LNCAP (cell line): ENCODE measurements around the gene PANX1.

ENCODE experiments used
- TF ChIP-seq, protein P1 (sequence below): fragments of 450-650 bp; IDR thresholded peaks from 2 replicates; pipeline ENCODE4 v1.5.1; 2017; ENCODE audit warnings: mild to moderate bottlenecking

PANX1 gene

DNA sequence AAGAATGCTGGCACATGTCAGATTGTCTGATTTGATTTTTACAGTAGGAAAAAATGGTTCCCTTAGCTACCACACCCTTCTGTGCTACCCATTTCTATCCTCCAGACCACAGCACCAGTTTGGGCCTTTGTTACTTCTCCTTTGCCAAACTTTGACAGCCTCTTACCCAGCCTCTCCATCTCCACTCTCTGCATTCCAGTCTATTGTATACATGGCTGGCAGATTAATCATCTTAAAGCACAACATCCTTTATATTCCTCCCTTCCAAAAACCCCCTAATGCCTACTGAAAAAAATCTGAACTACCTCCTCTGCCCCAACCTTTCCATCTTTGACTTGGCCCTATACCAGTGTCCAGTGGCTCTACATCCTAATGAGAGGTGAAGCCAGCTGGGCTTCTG lies 10.8 kb upstream of the PANX1 start:
- TF ChIP-seq, protein P1, sequence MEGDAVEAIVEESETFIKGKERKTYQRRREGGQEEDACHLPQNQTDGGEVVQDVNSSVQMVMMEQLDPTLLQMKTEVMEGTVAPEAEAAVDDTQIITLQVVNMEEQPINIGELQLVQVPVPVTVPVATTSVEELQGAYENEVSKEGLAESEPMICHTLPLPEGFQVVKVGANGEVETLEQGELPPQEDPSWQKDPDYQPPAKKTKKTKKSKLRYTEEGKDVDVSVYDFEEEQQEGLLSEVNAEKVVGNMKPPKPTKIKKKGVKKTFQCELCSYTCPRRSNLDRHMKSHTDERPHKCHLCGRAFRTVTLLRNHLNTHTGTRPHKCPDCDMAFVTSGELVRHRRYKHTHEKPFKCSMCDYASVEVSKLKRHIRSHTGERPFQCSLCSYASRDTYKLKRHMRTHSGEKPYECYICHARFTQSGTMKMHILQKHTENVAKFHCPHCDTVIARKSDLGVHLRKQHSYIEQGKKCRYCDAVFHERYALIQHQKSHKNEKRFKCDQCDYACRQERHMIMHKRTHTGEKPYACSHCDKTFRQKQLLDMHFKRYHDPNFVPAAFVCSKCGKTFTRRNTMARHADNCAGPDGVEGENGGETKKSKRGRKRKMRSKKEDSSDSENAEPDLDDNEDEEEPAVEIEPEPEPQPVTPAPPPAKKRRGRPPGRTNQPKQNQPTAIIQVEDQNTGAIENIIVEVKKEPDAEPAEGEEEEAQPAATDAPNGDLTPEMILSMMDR, result no peak

DNA sequence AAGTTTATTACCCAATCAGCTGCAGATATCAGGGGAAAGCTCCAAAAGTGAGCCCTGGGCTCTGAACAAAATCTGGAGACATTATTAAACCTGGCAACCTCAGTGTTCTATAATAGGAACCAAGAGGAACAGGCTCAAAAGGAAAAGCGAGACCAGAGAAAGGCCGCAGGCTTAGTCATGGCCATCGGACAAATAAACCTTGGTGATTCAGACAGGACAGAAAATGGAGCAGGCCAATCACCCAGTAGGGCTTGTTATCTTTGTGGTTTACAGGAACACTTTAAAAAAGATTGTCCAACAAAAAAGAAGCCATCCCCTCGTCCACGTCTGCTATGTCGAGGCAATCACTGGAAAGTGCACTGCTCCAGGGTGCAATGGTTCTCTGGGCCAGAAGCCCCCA lies 7.7 kb upstream of the PANX1 start:
- TF ChIP-seq, protein P1, result no peak

DNA sequence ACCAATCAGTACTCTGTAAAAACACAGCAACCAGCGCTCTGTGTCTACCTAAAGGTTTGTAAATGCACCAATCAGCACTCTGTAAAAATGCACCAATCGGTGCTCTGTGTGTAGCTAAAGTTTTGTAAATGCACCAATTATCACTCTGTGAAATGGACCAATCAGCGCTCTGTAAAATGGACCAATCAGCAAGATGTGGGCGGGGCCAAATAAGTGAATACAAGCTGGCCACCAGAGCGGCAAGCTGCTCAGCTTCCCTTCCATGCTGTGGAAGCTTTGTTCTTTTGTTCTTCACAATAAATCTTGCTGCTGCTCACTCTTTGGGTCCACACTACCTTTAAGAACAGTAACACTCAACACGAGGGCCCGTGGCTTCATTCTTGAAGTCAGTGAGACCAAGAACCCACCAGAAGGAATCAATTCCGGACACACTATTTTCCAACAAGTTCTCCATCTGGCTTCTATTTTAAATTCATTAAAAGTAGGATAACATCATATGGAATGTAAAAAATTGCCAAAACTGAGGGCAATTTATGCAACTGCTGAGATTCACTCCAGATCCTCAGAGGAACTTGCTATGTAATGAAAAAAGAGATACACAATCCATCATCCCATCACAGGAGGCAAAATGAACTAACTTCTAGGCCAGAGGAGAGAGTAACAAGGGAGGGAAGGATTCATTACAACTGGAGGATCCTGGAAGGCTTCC lies 3.1 kb upstream of the PANX1 start:
- TF ChIP-seq, protein P1, result no peak

DNA sequence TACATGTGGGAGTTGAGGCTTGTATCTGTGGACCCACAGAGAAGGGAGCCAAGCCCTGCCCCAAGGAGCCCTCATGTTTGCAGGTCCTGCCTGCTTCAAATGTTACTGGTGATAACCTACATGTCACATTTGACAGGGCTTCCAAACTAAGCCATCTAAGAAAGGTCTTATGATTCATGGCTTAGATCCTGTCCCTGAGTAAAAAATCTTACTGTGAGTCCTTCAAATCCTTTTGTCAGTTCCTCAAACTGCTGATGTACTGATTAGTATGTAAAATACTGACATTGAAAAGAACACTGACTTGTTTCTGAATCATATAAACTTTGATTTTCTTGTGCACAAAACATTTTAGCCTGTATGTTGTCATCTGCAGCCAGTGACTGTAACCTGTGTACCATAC lies 1.0 kb upstream of the PANX1 start:
- TF ChIP-seq, protein P1, result no peak

DNA sequence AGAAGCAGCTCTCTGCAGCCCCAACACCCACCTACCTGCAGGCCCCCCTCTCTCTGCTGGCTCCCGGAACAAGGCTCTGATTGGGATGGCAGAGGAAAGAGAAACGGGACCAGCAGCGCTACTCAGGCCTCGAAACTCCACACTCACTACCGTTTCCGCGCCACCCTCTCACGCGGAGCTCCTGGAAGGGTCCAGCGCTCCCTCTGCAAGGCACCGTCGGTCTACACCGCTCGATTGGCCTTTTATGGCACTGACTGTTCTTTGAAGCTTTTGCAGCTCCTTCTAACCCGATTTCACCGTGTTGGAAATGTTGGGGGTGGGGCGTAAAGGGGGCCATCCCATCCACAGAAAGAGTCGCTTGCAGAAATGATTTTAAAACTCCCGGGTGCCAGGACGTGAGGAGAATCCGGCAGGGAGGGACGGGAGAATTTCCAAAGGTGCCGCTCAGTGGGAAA lies 323 bp upstream of the PANX1 start:
- TF ChIP-seq, protein P1, result no peak

DNA sequence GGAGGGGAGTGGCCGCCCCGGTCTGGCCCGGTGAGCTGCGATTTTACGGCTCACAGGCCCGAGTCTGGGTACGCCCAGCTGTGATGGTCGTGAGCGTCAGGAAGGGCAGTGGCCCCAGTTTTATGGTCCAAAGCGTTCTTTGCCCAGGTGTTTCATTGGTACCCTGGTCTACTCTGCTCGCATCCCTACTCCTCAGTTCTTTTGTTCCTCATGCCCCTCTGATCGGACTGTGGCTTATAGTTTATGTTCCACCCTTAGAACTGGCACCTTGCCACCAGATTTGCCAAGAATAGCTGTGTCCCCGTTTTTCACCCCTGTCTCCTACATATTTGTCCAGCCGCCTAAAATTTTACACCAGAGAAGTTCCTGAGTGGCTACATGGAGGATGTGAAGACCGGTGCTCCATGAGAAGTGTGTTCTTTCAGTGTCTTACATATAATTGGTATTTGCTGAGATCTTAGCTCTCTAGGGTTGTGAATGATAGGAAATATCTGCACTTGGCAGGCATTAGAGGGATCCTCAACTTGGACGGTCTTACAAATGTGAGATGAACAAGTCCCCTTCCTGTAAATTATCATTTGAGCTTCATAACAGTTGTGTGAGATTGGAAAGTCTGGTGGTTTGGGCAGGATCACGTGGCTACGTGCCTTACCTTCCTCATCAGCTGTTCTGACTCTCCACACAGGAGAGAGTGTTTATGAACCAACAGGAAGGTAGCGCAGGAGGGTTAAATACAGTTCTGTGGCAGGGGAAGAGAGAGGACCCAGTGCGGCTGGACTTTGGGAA lies 1.1 kb downstream of the PANX1 start:
- TF ChIP-seq, protein P1, result no peak

DNA sequence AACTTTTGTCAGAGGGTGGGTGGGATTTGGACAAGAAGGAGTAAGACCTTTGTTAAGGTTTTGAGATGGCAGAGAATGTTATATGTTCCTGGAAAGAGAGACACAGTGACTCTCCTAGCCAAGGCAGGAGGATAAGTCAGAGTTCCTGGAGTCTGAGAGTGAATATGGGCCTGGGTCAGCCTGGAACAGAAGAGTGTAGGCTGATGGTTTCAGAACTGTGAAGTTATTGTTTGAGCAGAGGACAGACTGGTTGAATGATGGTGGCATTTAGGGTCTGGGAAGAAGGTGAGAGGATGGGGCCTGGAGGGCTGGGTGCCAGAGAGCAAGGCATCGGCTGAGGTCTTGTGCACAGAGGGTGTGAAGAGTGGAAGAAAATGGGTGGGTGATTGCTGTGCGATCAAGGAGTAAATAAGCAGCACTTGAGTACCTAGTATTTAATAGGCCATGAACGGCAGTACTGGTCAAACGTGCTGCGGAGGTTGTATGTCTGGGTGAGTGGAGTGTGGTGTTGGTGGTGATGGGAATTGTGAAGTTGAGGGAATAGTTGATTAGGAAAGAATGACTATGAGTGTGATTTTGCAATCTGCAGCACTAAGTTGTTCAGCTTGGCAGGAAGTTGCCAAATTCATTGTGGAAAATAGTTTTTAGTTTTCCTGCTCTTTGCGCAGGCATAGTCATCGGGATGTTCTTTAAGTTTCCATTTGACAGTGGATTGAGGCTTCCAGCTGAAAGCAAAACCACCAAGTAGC lies 1.8 kb downstream of the PANX1 start:
- TF ChIP-seq, protein P1, result no peak
